ENCODE results near the gene CTNNA3. TPM values are rescaled to one million over a fixed set of nuclear protein-coding genes. Genes with fewer than 3 reads are reported as not detected.

Gene CTNNA3
- total and polyA plus RNA-seq, 2 donors (not counting 3 experiments of a cell fraction or from before 2014, with no cell fraction given): not detected

DNA sequence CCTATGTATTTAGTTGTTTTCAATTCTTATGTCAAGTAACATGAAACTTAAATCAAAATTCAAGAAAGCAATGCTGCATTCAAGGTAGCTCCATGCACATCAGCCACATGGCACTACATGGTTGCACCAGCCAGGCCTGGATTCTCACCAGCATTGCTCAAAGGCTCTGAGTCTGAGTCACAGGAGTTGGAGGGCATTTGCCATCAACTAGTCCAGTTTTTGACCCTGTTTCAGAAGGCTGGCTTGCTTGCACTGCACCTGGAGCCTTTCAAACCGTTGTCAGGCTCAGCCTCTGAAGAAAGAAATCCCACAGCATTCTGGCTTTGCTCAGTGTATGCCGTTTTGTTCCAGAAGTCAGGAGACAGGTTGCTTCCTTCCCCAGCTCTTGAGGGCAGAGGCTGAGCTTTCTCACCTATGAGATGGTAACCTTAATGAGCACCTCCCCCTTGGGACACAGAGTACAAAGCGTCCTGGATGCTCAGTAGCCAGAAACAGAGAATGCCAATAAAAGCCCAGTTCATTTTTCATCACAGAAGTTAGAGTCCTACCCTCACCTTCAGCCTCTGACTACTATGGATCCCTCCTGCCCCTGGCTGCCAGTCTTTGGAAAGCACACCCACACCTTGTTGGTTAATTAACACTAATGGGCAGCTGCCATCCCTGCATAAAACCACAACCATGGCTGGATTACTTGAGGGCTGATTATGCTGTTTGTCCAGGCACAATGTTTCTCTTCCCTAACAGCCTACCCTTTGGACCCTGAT, 1058.5 kb downstream of the CTNNA3 start:
- dilution Hi-C loops (cut with MboI; ENCODE audit: extremely low pct_ligation_motif_present, low sequenced_read_pairs): no loop called here
- Histone ChIP-seq H3K4me1 (ENCODE audit: control insufficient read depth, extremely low read depth, insufficient read depth, low read length) (no peaks in the 10 kb centered on the region), H2AFZ (ENCODE audit: low read depth, low read length) (no peak overlapping the region), H4K20me1 (replicated peaks; ENCODE audit: control insufficient read depth, extremely low read depth, insufficient read depth, low read length) (no peaks in the 10 kb centered on the region), H3K9me1 (replicated peaks; ENCODE audit: control insufficient read depth, extremely low read depth, insufficient read depth, low read length) (no peaks in the 10 kb centered on the region), H3K36me3 (ENCODE audit: control insufficient read depth in 2 of 2, extremely low read depth in 1 of 2, insufficient read depth in 2 of 2, low read length in 2 of 2) (no peaks in the 10 kb centered on the region), H3K4me3 (replicated peaks in 1 of 3; ENCODE audit: insufficient read depth in 1 of 3, low read depth in 1 of 3, low read length in 3 of 3) (no peak overlapping the region), H3K9me3 (replicated peaks; ENCODE audit: control insufficient read depth, insufficient read depth, low read length) (peaks cover 2% of the 10 kb centered on the region), H3K79me2 (ENCODE audit: control insufficient read depth, insufficient read depth, low read length) (no peaks in the 10 kb centered on the region), H3K27ac (ENCODE audit: insufficient read depth, low read depth, low read length) (no peak overlapping the region), H3K4me2 (ENCODE audit: insufficient read depth, low read length) (no peak overlapping the region), H3K27me3 (ENCODE audit: control insufficient read depth in 2 of 2, insufficient read depth in 2 of 2, low read length in 2 of 2) (no peaks in the 10 kb centered on the region), H3K9ac (replicated peaks; ENCODE audit: extremely low read depth, insufficient read depth, low read length) (no peak overlapping the region)
- ChIA-PET CTCF (no interaction called here), POLR2A (no interaction called here)
- no peak for FAIRE-seq
- intact Hi-C loops (cut with micrococcal nuclease): no loop called here
- BruUV-seq (replicated peaks): no TSS peak
- no peak for DNase-seq (ENCODE audit: low read depth, low spot score)
- TF ChIP-seq FOS (IDR thresholded peaks at IDR 0.05; ENCODE audit: borderline replicate concordance, insufficient read depth, low read length) (no peak), MYC (IDR thresholded peaks at IDR 0.05; ENCODE audit: low read depth, low read length) (no peak)

DNA sequence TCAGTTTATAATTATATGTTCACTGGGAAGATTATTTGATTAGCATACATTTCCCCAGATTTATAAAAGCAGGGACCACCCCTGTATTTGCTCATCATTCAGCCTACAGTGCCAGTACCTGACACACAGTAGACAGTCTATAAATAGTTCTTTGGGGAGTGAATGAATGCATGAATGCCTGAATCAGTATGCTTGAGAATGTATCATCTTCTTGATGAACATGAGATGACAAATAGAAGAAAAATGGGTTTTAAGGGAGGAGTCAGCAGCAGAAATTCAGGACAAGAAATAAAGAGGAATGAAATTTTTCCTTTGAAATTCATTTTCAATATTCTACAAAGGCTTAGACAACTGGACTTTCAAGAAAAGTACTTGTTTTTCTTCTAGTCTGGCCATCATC, 1066.0 kb downstream of the CTNNA3 start:
- H3K4me3 ChIP-seq (replicated peaks in 1 of 3; ENCODE audit: insufficient read depth in 1 of 3, low read depth in 1 of 3, low read length in 3 of 3): no peak overlapping the region
- no peaks in the 10 kb centered on the region for H3K9me1 ChIP-seq (replicated peaks; ENCODE audit: control insufficient read depth, extremely low read depth, insufficient read depth, low read length)
- FAIRE-seq (no peak), DNase-seq (ENCODE audit: low read depth, low spot score) (no peak)
- H3K9ac ChIP-seq (replicated peaks; ENCODE audit: extremely low read depth, insufficient read depth, low read length): no peak overlapping the region
- H3K27ac ChIP-seq (ENCODE audit: insufficient read depth, low read depth, low read length): no peak overlapping the region
- no peaks in the 10 kb centered on the region for H3K79me2 ChIP-seq (ENCODE audit: control insufficient read depth, insufficient read depth, low read length)
- BruUV-seq (replicated peaks): no TSS peak
- no peaks in the 10 kb centered on the region for H4K20me1 ChIP-seq (replicated peaks; ENCODE audit: control insufficient read depth, extremely low read depth, insufficient read depth, low read length)
- H2AFZ ChIP-seq (ENCODE audit: low read depth, low read length): no peak overlapping the region
- intact Hi-C loops (cut with micrococcal nuclease): no loop called here
- no peaks in the 10 kb centered on the region for H3K36me3 ChIP-seq (ENCODE audit: control insufficient read depth in 2 of 2, extremely low read depth in 1 of 2, insufficient read depth in 2 of 2, low read length in 2 of 2)
- no peaks in the 10 kb centered on the region for H3K9me3 ChIP-seq (replicated peaks; ENCODE audit: control insufficient read depth, insufficient read depth, low read length)
- ChIA-PET POLR2A (no interaction called here), CTCF (no interaction called here)
- TF ChIP-seq POLR2AphosphoS5 (IDR thresholded peaks at IDR 0.05; ENCODE audit: insufficient read depth, low read depth, low read length) (no peak), EZH2 (IDR thresholded peaks at IDR 0.05; ENCODE audit: borderline replicate concordance, low read depth, low read length, severe bottlenecking) (no peak), JUN (IDR thresholded peaks at IDR 0.05; ENCODE audit: borderline replicate concordance, insufficient read depth, insufficient read length, low read depth) (no peak), POLR2A (IDR thresholded peaks at IDR 0.05; ENCODE audit: low read depth, low read length) (no peak), FOS (IDR thresholded peaks at IDR 0.05; ENCODE audit: borderline replicate concordance, insufficient read depth, low read length) (no peak), GATA2 (IDR thresholded peaks at IDR 0.05; ENCODE audit: insufficient read depth, insufficient read length, low read depth, low read length) (no peak), MYC (IDR thresholded peaks at IDR 0.05; ENCODE audit: low read depth, low read length) (no peak)
- TF ChIP-seq, protein P1, sequence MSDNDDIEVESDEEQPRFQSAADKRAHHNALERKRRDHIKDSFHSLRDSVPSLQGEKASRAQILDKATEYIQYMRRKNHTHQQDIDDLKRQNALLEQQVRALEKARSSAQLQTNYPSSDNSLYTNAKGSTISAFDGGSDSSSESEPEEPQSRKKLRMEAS (IDR thresholded peaks at IDR 0.05; ENCODE audit: insufficient read depth, insufficient read length): no peak
- TF ChIP-seq, protein P2, sequence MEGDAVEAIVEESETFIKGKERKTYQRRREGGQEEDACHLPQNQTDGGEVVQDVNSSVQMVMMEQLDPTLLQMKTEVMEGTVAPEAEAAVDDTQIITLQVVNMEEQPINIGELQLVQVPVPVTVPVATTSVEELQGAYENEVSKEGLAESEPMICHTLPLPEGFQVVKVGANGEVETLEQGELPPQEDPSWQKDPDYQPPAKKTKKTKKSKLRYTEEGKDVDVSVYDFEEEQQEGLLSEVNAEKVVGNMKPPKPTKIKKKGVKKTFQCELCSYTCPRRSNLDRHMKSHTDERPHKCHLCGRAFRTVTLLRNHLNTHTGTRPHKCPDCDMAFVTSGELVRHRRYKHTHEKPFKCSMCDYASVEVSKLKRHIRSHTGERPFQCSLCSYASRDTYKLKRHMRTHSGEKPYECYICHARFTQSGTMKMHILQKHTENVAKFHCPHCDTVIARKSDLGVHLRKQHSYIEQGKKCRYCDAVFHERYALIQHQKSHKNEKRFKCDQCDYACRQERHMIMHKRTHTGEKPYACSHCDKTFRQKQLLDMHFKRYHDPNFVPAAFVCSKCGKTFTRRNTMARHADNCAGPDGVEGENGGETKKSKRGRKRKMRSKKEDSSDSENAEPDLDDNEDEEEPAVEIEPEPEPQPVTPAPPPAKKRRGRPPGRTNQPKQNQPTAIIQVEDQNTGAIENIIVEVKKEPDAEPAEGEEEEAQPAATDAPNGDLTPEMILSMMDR (IDR thresholded peaks at IDR 0.05; ENCODE audit: extremely low read depth in 1 of 2, insufficient read depth in 1 of 2, low read depth in 1 of 2, low read length in 2 of 2): no peak
- no peaks in the 10 kb centered on the region for H3K27me3 ChIP-seq (ENCODE audit: control insufficient read depth in 2 of 2, insufficient read depth in 2 of 2, low read length in 2 of 2)
- H3K4me2 ChIP-seq (ENCODE audit: insufficient read depth, low read length): no peak overlapping the region
- dilution Hi-C loops (cut with MboI; ENCODE audit: extremely low pct_ligation_motif_present, low sequenced_read_pairs): no loop called here
- H3K4me1 ChIP-seq (ENCODE audit: control insufficient read depth, extremely low read depth, insufficient read depth, low read length): no peaks in the 10 kb centered on the region
